H9 (cell line): ENCODE measurements around the gene ELOVL3. TPM values are rescaled to one million over a fixed set of nuclear protein-coding genes. Genes with fewer than 3 reads are reported as not detected.

Experiments used
- DNase-seq: peaks from one replicate; pipeline ENCODE4 v3.0.0-alpha.2; 2017
- H2AFZ ChIP-seq: one replicate; pipeline ENCODE4 v1.6.1; 2013; ENCODE audit warnings: mild to moderate bottlenecking, low read length, control low read depth, moderate library complexity
- H2AK5ac ChIP-seq: 2 replicates; pipeline ENCODE4 v1.6.1; 2013; ENCODE audit warnings: low read length, control low read depth, mixed read lengths; ENCODE audit not compliant: insufficient read length
- H2BK120ac ChIP-seq: one replicate; pipeline ENCODE4 v1.6.1; 2013; ENCODE audit warnings: low read depth, mild to moderate bottlenecking, low read length, control low read depth, inconsistent platforms; ENCODE audit not compliant: poor library complexity, severe bottlenecking
- H2BK12ac ChIP-seq: 2 replicates; pipeline ENCODE4 v1.6.1; 2013; ENCODE audit warnings: low read length, control low read depth, mixed read lengths, low read depth; ENCODE audit not compliant: insufficient read length
- H2BK15ac ChIP-seq: 2 replicates; pipeline ENCODE4 v1.6.1; 2013; ENCODE audit warnings: low read depth, low read length, control low read depth
- H2BK20ac ChIP-seq: one replicate; pipeline ENCODE4 v1.6.1; 2013; ENCODE audit warnings: low read depth, mild to moderate bottlenecking, low read length, control low read depth, inconsistent platforms; ENCODE audit not compliant: poor library complexity, severe bottlenecking
- H2BK5ac ChIP-seq: 2 replicates; pipeline ENCODE4 v1.6.1; 2013; ENCODE audit warnings: low read length, control low read depth, mixed read lengths; ENCODE audit not compliant: insufficient read length
- H3K14ac ChIP-seq: 2 replicates; pipeline ENCODE4 v1.6.1; 2013; ENCODE audit warnings: low read length, control low read depth; ENCODE audit not compliant: insufficient read depth
- H3K18ac ChIP-seq: 2 replicates; pipeline ENCODE4 v1.6.1; 2013; ENCODE audit warnings: low read depth, mild to moderate bottlenecking, mixed read lengths, low read length, control low read depth; ENCODE audit not compliant: insufficient read length
- H3K23ac ChIP-seq: 2 replicates; pipeline ENCODE4 v1.6.1; 2013; ENCODE audit warnings: low read length, control low read depth, mixed read lengths, low read depth; ENCODE audit not compliant: insufficient read length
- H3K23me2 ChIP-seq: 2 replicates; pipeline ENCODE4 v1.6.1; 2013; ENCODE audit warnings: low read depth, mild to moderate bottlenecking, mixed read lengths, low read length, control low read depth; ENCODE audit not compliant: insufficient read length, poor library complexity, severe bottlenecking
- H3K27ac ChIP-seq: 2 replicates; pipeline ENCODE4 v1.5.1; 2013; ENCODE audit warnings: low read length, control low read depth, mixed read lengths, low read depth; ENCODE audit not compliant: insufficient read length
- H3K27me3 ChIP-seq: 2 replicates; pipeline ENCODE4 v1.6.1; 2013; ENCODE audit warnings: low read length, control low read depth, inconsistent platforms; ENCODE audit not compliant: insufficient read depth
- H3K4ac ChIP-seq: 2 replicates; pipeline ENCODE4 v1.6.1; 2013; ENCODE audit warnings: low read depth, mild to moderate bottlenecking, control low read depth, inconsistent platforms, low read length, moderate library complexity
- H3K4me1 ChIP-seq: 2 replicates; pipeline ENCODE4 v1.6.1; 2013; ENCODE audit warnings: low read length, control low read depth, inconsistent platforms; ENCODE audit not compliant: insufficient read depth
- H3K4me2 ChIP-seq: 2 replicates; pipeline ENCODE4 v1.6.1; 2013; ENCODE audit warnings: low read length, control low read depth, mixed read lengths; ENCODE audit not compliant: insufficient read length, insufficient read depth
- H3K56ac ChIP-seq: 2 replicates; pipeline ENCODE4 v1.6.1; 2013; ENCODE audit warnings: low read depth, mild to moderate bottlenecking, mixed read lengths, low read length, control low read depth; ENCODE audit not compliant: insufficient read length
- H3K79me1 ChIP-seq: 2 replicates; pipeline ENCODE4 v1.6.1; 2013; ENCODE audit warnings: low read depth, mild to moderate bottlenecking, moderate library complexity, low read length, control low read depth, inconsistent platforms; ENCODE audit not compliant: insufficient read depth, poor library complexity, severe bottlenecking
- H3K79me2 ChIP-seq: 2 replicates; pipeline ENCODE4 v1.6.1; 2013; ENCODE audit warnings: low read length, control low read depth, inconsistent platforms; ENCODE audit not compliant: insufficient read depth
- H3K9ac ChIP-seq: 2 replicates; pipeline ENCODE4 v1.6.1; 2013; ENCODE audit warnings: low read length, control low read depth, mixed read lengths; ENCODE audit not compliant: insufficient read length; ENCODE audit errors: extremely low read depth
- H3K9me3 ChIP-seq: one replicate; pipeline ENCODE4 v1.6.1; 2013; ENCODE audit warnings: low read depth, low read length, inconsistent platforms; ENCODE audit not compliant: control insufficient read depth
- H3T11ph ChIP-seq: one replicate; pipeline ENCODE4 v1.6.1; 2013; ENCODE audit warnings: mild to moderate bottlenecking, low read length, control low read depth, inconsistent platforms
- H4K20me1 ChIP-seq: one replicate; pipeline ENCODE4 v1.6.1; 2013; ENCODE audit not compliant: control insufficient read depth, insufficient read length, insufficient read depth
- H4K5ac ChIP-seq: 2 replicates; pipeline ENCODE4 v1.6.1; 2013; ENCODE audit warnings: low read depth, mild to moderate bottlenecking, mixed read lengths, low read length, control low read depth; ENCODE audit not compliant: insufficient read length
- H4K8ac ChIP-seq: replicated peaks from 2 replicates; pipeline ENCODE4 v1.6.1; 2013; ENCODE audit warnings: low read length, control low read depth, mixed read lengths, low read depth; ENCODE audit not compliant: insufficient read length
- H4K91ac ChIP-seq: 2 replicates; pipeline ENCODE4 v1.6.1; 2013; ENCODE audit warnings: low read depth, mild to moderate bottlenecking, moderate library complexity, mixed read lengths, low read length, control low read depth; ENCODE audit not compliant: insufficient read length
- H3K27ac Mint-ChIP-seq, 3 experiments: 2 replicates in 2 of 3; 3 replicates in 1 of 3; pipeline ENCODE4 v1.8.0; 2020 to 2021; ENCODE audit warnings: mixed read lengths in 3 of 3, mild to moderate bottlenecking in 1 of 3, moderate library complexity in 1 of 3
- H3K27me3 Mint-ChIP-seq: 2 replicates; pipeline ENCODE4 v1.8.0; 2021; ENCODE audit warnings: low read depth, mild to moderate bottlenecking, moderate library complexity, mixed read lengths
- H3K36me3 Mint-ChIP-seq, 3 experiments: 2 replicates in 2 of 3; 3 replicates in 1 of 3; pipeline ENCODE4 v1.8.0; 2020 to 2021; ENCODE audit warnings: low read depth in 3 of 3, mixed read lengths in 3 of 3; ENCODE audit not compliant: insufficient read depth in 1 of 3
- H3K4me1 Mint-ChIP-seq, 2 experiments: 2 replicates each; pipeline ENCODE4 v1.8.0; 2020; ENCODE audit warnings: mixed read lengths in 2 of 2
- H3K4me3 Mint-ChIP-seq, 2 experiments: 2 replicates in 1 of 2; 3 replicates in 1 of 2; pipeline ENCODE4 v1.8.0; 2020 to 2021; ENCODE audit warnings: mild to moderate bottlenecking in 2 of 2, mixed read lengths in 2 of 2, moderate library complexity in 1 of 2
- H3K9me3 Mint-ChIP-seq, 2 experiments: 2 replicates in 1 of 2; 3 replicates in 1 of 2; pipeline ENCODE4 v1.8.0; 2020; ENCODE audit warnings: mild to moderate bottlenecking in 2 of 2, mixed read lengths in 2 of 2, moderate library complexity in 1 of 2
- WGBS: extraction: QIAGEN DNeasy Blood & Tissue Kit; methylation state at CpG from one replicate; pipeline ENCODE4 v1.1.7; 2013; ENCODE audit warnings: missing lambda C conversion rate, low lambda C conversion rate, mixed read lengths; ENCODE audit not compliant: insufficient read length; ENCODE audit errors: extremely low coverage; 5-methylcytosine and 5-hydroxymethylcytosine counted together
- total RNA-seq: library from RNA; stranded (reverse); gene quantifications from 2 replicates; pipeline ENCODE4 v1.2.1, GENCODE V29; 2021
- TF ChIP-seq, protein P1 (sequence below): fragments of 200-600 bp; sonication (generic); conservative IDR thresholded peaks from 3 replicates; pipeline ENCODE4 v1.8.0; 2021; ENCODE audit warnings: antibody characterized with exemption, mild to moderate bottlenecking

ELOVL3 gene
- total RNA-seq, 1 experiment from 2014 or later = not detected

DNA sequence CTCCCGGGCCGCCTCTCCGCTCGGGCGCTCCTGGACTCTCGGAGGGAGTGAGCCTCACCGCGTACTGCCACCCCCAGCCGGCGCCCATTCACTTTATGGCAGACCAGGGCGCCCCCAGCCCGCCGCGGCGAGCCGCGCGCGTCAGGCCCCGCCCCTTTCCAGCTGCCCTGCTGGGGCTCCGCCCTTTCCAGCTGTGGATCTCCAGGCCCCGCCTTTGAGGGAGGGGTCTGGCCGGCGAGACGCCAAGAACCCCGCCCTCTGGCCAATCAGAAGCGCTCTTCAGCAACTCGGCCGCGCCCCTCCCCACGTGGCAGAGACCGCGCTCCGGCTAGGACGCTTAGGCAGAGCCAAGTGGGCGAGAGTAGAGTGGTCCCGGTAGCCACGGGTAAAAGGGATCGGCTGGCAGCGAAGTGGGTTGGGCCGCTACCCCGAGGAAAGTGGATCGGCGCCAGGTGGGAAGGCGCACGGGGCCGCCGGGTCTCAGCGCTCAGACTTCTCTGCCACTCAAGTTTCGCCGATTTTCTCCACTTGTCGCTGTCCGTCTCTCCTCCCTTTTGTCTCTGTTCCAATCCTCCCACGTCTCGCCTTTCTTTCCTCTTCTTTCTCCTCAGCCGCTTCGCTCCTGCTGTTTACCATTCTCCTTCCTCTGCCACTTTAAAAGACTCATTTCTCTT lies 15.5 kb downstream of the ELOVL3 start, which contains the start of gene PITX3:
Gene PITX3, minus strand, starts transcription at position 69 of the 674 bp plus-strand sequence. CDS start 9,432 bp downstream, outside the sequence.
- H3K9me3 Mint-ChIP-seq = no peaks in the 10 kb centered on the region
- H3K4me1 Mint-ChIP-seq = peaks cover 28 to 29% of the 10 kb centered on the region in 2 experiments
- H3K27me3 ChIP-seq = peaks cover 55% of the 10 kb centered on the region
- no peak within 1 kb of the TSS for H2BK5ac ChIP-seq
- H2AFZ ChIP-seq = no peak within 1 kb of the TSS
- DNase-seq = peak; percentile 96
- no peak within 1 kb of the TSS for H3K27ac ChIP-seq
- no peaks in the 10 kb centered on the region; a peak in 1 of 7 replicates for H3K36me3 Mint-ChIP-seq
- no peak within 1 kb of the TSS for H3K18ac ChIP-seq
- H3K4me1 ChIP-seq = no peaks in the 10 kb centered on the region
- H2BK15ac ChIP-seq = no peak within 1 kb of the TSS
- H3K9me3 ChIP-seq = no peaks in the 10 kb centered on the region
- no peak within 1 kb of the TSS for H3K56ac ChIP-seq
- H3K4me3 Mint-ChIP-seq = peak within 1 kb of the TSS; percentile 59 to 86
- H3K23ac ChIP-seq = no peak within 1 kb of the TSS
- H4K8ac ChIP-seq = no peak within 1 kb of the TSS
- no peak within 1 kb of the TSS for H2BK12ac ChIP-seq
- peak within 1 kb of the TSS in 1 of 3 experiments; percentile 52; a peak in 1 of 7 replicates for H3K27ac Mint-ChIP-seq
- H2BK120ac ChIP-seq = no peak within 1 kb of the TSS
- peaks cover 76% of the 10 kb centered on the region for H3K27me3 Mint-ChIP-seq
- H3K14ac ChIP-seq = no peak within 1 kb of the TSS; the same call in 1 of the 2 replicates
- H2BK20ac ChIP-seq = no peak within 1 kb of the TSS
- H3K23me2 ChIP-seq = peaks cover 13% of the 10 kb centered on the region
- H3K79me2 ChIP-seq = peaks cover 1% of the 10 kb centered on the region; the same call in 1 of the 2 replicates
- H3T11ph ChIP-seq = no peak within 1 kb of the TSS
- H3K4me2 ChIP-seq = peak within 1 kb of the TSS; percentile 82
- WGBS = no CpG with 5 or more reads among the region's 57 CpGs
- H3K9ac ChIP-seq = no peak within 1 kb of the TSS
- TF ChIP-seq, protein P1, sequence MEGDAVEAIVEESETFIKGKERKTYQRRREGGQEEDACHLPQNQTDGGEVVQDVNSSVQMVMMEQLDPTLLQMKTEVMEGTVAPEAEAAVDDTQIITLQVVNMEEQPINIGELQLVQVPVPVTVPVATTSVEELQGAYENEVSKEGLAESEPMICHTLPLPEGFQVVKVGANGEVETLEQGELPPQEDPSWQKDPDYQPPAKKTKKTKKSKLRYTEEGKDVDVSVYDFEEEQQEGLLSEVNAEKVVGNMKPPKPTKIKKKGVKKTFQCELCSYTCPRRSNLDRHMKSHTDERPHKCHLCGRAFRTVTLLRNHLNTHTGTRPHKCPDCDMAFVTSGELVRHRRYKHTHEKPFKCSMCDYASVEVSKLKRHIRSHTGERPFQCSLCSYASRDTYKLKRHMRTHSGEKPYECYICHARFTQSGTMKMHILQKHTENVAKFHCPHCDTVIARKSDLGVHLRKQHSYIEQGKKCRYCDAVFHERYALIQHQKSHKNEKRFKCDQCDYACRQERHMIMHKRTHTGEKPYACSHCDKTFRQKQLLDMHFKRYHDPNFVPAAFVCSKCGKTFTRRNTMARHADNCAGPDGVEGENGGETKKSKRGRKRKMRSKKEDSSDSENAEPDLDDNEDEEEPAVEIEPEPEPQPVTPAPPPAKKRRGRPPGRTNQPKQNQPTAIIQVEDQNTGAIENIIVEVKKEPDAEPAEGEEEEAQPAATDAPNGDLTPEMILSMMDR = 0 out of 3 replicates have a peak, but pooled peaks have one; percentile 10
- H2AK5ac ChIP-seq = no peak within 1 kb of the TSS
- no peak within 1 kb of the TSS for H4K91ac ChIP-seq
- no peak within 1 kb of the TSS for H4K5ac ChIP-seq
- no peaks in the 10 kb centered on the region for H4K20me1 ChIP-seq
- H3K79me1 ChIP-seq = no peaks in the 10 kb centered on the region
- no peak within 1 kb of the TSS for H3K4ac ChIP-seq
